GM18870 (cell line): Measurements from ENCODE around the gene DOC2A.
"Not testable (repeated sequence)": the region's sequence is repeated elsewhere in the genome, so short reads cannot be mapped to it uniquely, and the experiment has no call there.

Experiments used
- ATAC-seq: cut with Tn5 transposase; IDR thresholded peaks from one replicate; pipeline ENCODE4 v1.9.1; 2021; ENCODE audit warnings: moderate library complexity; ENCODE audit not compliant: unreplicated experiment

DOC2A gene

GRCh38 chr16:29973384-29974246, 37.2 kb downstream of the DOC2A start, which contains the start of gene TAOK2:
Gene TAOK2 (plus strand): TSS chr16:29973868. CDS start chr16:29977773, 3,905 bp downstream.
- ATAC-seq: peak; percentile 77

- no peak for ATAC-seq
Measured at GRCh38 chr16:29972992-29973383, 37.8 kb downstream of the DOC2A start.

GRCh38 chr16:29972500-29972899, 38.3 kb downstream of the DOC2A start:
- ATAC-seq: no peak

GRCh38 chr16:29971304-29971703, 39.5 kb downstream of the DOC2A start:
- ATAC-seq: no peak

- no peak for ATAC-seq
Measured at GRCh38 chr16:29968205-29968604, 42.6 kb downstream of the DOC2A start.

- no peak for ATAC-seq
Measured at GRCh38 chr16:29963021-29963743, 47.6 kb downstream of the DOC2A start.

- no peak for ATAC-seq
Measured at GRCh38 chr16:29962344-29962994, 48.4 kb downstream of the DOC2A start.

- no peak for ATAC-seq
Measured at GRCh38 chr16:29961479-29962343, 49.1 kb downstream of the DOC2A start, which contains the start of gene TMEM219. Gene TMEM219 (plus strand): TSS chr16:29962079. CDS start chr16:29963144, 1,065 bp downstream.

- no peak for ATAC-seq
Measured at GRCh38 chr16:29961127-29961478, 49.7 kb downstream of the DOC2A start.

- not testable (repeated sequence) for ATAC-seq
Measured at GRCh38 chr16:29959821-29960220, 51.0 kb downstream of the DOC2A start.

GRCh38 chr16:29959293-29959692, 51.5 kb downstream of the DOC2A start:
- no peak for ATAC-seq

- no peak for ATAC-seq
Measured at GRCh38 chr16:29958756-29959155, 52.1 kb downstream of the DOC2A start.
